Measurements from ENCODE around the gene RBM4B. TPM values are rescaled to one million over a fixed set of nuclear protein-coding genes. Genes with fewer than 3 reads are reported as not detected.

RBM4B gene
- total RNA-seq, 1 experiment from 2014 or later = 9.5 TPM

DNA sequence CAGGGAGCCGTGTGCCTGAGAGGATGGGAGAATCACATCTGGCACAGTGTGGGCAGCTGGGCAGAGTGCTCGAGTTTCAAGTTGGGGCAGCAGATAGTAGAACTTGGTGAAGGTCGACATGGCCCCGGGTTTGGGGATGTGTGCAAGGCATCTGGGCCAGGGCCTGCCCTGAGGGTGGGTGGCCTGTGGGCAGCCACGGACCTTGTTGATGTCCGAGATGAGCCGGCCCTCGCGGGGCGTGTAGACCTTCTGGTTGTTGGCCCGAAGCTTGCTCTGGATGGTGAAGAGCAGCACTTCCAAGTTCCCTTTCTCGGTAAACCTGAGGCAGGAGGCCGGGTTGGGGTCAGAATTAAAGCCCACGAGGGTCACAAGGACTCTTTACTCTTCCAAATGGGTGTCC lies 31.0 kb upstream of the RBM4B start:
- ChIA-PET POLR2A (interaction anchor here (1.8 kb wide), 1 partner anchor 18 kb away, joined by 7 read pairs; no protein-coding TSS in a partner anchor), CTCF (interaction anchor here (1.4 kb wide), 1 partner anchor 13 kb away, joined by 5 read pairs; no protein-coding TSS in a partner anchor)
- Mint-ChIP-seq H3K9me3 (ENCODE audit: unreplicated experiment) (no peaks in the 10 kb centered on the region), H3K4me1 (ENCODE audit: insufficient read depth, unreplicated experiment) (no peaks in the 10 kb centered on the region), H3K4me3 (ENCODE audit: unreplicated experiment) (no peak overlapping the region), H3K27ac (ENCODE audit: low read depth, unreplicated experiment) (no peak overlapping the region), H3K27me3 (ENCODE audit: insufficient read depth, unreplicated experiment) (no peaks in the 10 kb centered on the region), H3K36me3 (ENCODE audit: insufficient read depth, unreplicated experiment) (peaks cover 50% of the 10 kb centered on the region)
- intact Hi-C loops (cut with micrococcal nuclease) = no loop called here
- no TSS peak for BruUV-seq (replicated peaks)
- no peak for DNase-seq (ENCODE audit: unreplicated experiment)
- TF ChIP-seq, protein P1, sequence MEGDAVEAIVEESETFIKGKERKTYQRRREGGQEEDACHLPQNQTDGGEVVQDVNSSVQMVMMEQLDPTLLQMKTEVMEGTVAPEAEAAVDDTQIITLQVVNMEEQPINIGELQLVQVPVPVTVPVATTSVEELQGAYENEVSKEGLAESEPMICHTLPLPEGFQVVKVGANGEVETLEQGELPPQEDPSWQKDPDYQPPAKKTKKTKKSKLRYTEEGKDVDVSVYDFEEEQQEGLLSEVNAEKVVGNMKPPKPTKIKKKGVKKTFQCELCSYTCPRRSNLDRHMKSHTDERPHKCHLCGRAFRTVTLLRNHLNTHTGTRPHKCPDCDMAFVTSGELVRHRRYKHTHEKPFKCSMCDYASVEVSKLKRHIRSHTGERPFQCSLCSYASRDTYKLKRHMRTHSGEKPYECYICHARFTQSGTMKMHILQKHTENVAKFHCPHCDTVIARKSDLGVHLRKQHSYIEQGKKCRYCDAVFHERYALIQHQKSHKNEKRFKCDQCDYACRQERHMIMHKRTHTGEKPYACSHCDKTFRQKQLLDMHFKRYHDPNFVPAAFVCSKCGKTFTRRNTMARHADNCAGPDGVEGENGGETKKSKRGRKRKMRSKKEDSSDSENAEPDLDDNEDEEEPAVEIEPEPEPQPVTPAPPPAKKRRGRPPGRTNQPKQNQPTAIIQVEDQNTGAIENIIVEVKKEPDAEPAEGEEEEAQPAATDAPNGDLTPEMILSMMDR (IDR thresholded peaks at IDR 0.05; ENCODE audit: unreplicated experiment) = no peak

DNA sequence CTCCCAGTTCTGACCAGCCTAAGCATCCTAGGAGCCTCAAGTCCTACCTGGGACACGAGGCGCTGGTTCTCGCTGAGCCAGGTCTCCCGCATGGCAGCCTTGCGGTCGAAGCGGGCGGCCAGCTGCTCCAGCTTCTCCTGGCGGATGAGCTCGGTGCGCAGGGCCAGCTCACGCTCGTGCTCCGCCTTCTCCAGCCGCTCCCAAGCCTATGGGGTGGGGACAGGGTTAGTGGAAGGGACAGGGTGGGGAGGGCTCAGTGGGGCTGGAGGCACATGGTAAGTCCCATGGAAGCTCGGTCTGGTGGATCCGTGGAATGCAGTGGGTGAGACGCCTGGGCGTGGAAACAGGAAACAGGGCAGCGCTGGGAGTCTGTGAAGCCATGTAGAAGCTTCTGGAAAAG lies 30.4 kb upstream of the RBM4B start:
- TF ChIP-seq, protein P1 (IDR thresholded peaks at IDR 0.05; ENCODE audit: unreplicated experiment) = no peak
- ChIA-PET POLR2A (interaction anchor here (1.8 kb wide), 1 partner anchor 18 kb away, joined by 7 read pairs; no protein-coding TSS in a partner anchor), CTCF (interaction anchor here (0.7 to 1.4 kb wide), 4 partner anchors 12 to 127 kb away, joined by 3 to 5 read pairs (median 4); no protein-coding TSS in a partner anchor)
- H3K27me3 Mint-ChIP-seq (ENCODE audit: insufficient read depth, unreplicated experiment) = no peaks in the 10 kb centered on the region
- no TSS peak for BruUV-seq (replicated peaks)
- H3K36me3 Mint-ChIP-seq (ENCODE audit: insufficient read depth, unreplicated experiment) = peaks cover 45% of the 10 kb centered on the region
- intact Hi-C loops (cut with micrococcal nuclease) = no loop called here
- no peaks in the 10 kb centered on the region for H3K4me1 Mint-ChIP-seq (ENCODE audit: insufficient read depth, unreplicated experiment)
- no peak overlapping the region for H3K4me3 Mint-ChIP-seq (ENCODE audit: unreplicated experiment)
- no peaks in the 10 kb centered on the region for H3K9me3 Mint-ChIP-seq (ENCODE audit: unreplicated experiment)
- DNase-seq (ENCODE audit: unreplicated experiment) = no peak
- no peak overlapping the region for H3K27ac Mint-ChIP-seq (ENCODE audit: low read depth, unreplicated experiment)

DNA sequence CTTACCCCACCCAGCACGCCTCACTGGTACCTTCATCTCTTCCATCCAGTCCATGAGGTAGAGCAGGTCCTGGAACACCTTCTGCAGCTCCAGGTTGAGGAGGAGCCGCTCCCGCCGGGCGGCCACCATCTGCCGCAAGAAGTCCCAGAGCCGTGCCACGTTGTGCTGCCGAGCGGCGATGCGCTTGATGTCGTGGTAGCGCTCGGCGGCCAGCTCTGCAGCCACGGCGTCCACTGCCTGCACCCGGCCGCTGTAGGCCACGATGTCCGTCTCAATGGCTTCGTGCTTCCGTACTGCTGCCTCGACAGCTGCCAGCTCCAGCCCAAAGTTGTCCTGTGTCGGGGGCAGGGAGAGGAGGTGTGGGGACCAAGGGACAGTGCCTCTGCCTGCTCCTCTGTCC lies 29.8 kb upstream of the RBM4B start:
- Mint-ChIP-seq H3K4me1 (ENCODE audit: insufficient read depth, unreplicated experiment) (no peaks in the 10 kb centered on the region), H3K4me3 (ENCODE audit: unreplicated experiment) (no peak overlapping the region), H3K9me3 (ENCODE audit: unreplicated experiment) (no peaks in the 10 kb centered on the region), H3K27ac (ENCODE audit: low read depth, unreplicated experiment) (no peak overlapping the region), H3K36me3 (ENCODE audit: insufficient read depth, unreplicated experiment) (peaks cover 41% of the 10 kb centered on the region), H3K27me3 (ENCODE audit: insufficient read depth, unreplicated experiment) (no peaks in the 10 kb centered on the region)
- CTCF ChIA-PET = interaction anchor here (0.8 to 1.7 kb wide), 3 partner anchors 12 to 128 kb away, joined by 3 to 5 read pairs (median 4); no protein-coding TSS in a partner anchor
- DNase-seq (ENCODE audit: unreplicated experiment) = no peak
- POLR2A ChIA-PET = no interaction called here
- TF ChIP-seq, protein P1 (IDR thresholded peaks at IDR 0.05; ENCODE audit: unreplicated experiment) = no peak
- no TSS peak for BruUV-seq (replicated peaks)
- intact Hi-C loops (cut with micrococcal nuclease) = no loop called here

DNA sequence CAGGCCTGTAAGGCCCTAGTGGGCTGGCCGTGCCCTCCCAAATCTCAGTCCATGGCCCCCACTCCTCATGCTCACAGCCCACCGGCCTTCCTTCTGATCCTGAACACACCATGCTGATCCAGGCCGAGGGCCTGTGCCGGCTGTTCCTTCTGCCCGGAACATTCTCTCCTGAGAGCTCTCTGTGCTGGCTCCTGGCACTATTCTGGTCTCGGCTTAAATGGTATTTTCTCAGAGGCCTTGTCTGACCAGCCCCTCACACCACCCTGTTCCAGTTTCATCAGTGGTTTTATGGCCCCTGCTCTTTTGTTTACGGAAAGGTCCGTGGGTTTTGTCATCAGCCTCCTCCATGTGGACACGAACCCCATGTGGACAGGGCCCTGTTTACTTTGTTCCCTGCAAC lies 29.3 kb upstream of the RBM4B start:
- Mint-ChIP-seq H3K27ac (ENCODE audit: low read depth, unreplicated experiment) (no peak overlapping the region), H3K36me3 (ENCODE audit: insufficient read depth, unreplicated experiment) (peaks cover 41% of the 10 kb centered on the region), H3K4me3 (ENCODE audit: unreplicated experiment) (no peak overlapping the region), H3K9me3 (ENCODE audit: unreplicated experiment) (no peaks in the 10 kb centered on the region), H3K4me1 (ENCODE audit: insufficient read depth, unreplicated experiment) (no peaks in the 10 kb centered on the region), H3K27me3 (ENCODE audit: insufficient read depth, unreplicated experiment) (no peaks in the 10 kb centered on the region)
- ChIA-PET CTCF (interaction anchor here (0.8 to 1.7 kb wide), 3 partner anchors 12 to 128 kb away, joined by 3 to 5 read pairs (median 4); no protein-coding TSS in a partner anchor), POLR2A (no interaction called here)
- no TSS peak for BruUV-seq (replicated peaks)
- intact Hi-C loops (cut with micrococcal nuclease) = no loop called here
- no peak for DNase-seq (ENCODE audit: unreplicated experiment)
- TF ChIP-seq, protein P1 (IDR thresholded peaks at IDR 0.05; ENCODE audit: unreplicated experiment) = no peak
